Epithelial cell of esophagus (primary cell): Measurements from ENCODE around the gene DCDC2.
A peak's percentile ranks its signal among the peaks of the same experiment; 100 is the strongest.
"Not testable (repeated sequence)": the region's sequence is repeated elsewhere in the genome, so short reads cannot be mapped to it uniquely, and the experiment has no call there.

ENCODE experiments used
- DNase-seq: peaks from one replicate; pipeline ENCODE4 v3.0.0; 2010; ENCODE audit warnings: low read depth
- H3K4me3 ChIP-seq: 2 replicates; pipeline ENCODE4 v1.5.1; 2011; ENCODE audit warnings: mild to moderate bottlenecking, low read length, control low read depth
- TF ChIP-seq, protein P1 (sequence below): IDR thresholded peaks from 2 replicates; pipeline ENCODE4 v1.5.1; 2011; ENCODE audit warnings: low read depth, mild to moderate bottlenecking, low read length, control low read depth, inconsistent platforms; ENCODE audit not compliant: insufficient read depth; ENCODE audit errors: missing control alignments

Gene DCDC2

GRCh38 chr6:24306936-24307335, 50.9 kb downstream of the DCDC2 start:
- no peak for DNase-seq
- TF ChIP-seq, protein P1, sequence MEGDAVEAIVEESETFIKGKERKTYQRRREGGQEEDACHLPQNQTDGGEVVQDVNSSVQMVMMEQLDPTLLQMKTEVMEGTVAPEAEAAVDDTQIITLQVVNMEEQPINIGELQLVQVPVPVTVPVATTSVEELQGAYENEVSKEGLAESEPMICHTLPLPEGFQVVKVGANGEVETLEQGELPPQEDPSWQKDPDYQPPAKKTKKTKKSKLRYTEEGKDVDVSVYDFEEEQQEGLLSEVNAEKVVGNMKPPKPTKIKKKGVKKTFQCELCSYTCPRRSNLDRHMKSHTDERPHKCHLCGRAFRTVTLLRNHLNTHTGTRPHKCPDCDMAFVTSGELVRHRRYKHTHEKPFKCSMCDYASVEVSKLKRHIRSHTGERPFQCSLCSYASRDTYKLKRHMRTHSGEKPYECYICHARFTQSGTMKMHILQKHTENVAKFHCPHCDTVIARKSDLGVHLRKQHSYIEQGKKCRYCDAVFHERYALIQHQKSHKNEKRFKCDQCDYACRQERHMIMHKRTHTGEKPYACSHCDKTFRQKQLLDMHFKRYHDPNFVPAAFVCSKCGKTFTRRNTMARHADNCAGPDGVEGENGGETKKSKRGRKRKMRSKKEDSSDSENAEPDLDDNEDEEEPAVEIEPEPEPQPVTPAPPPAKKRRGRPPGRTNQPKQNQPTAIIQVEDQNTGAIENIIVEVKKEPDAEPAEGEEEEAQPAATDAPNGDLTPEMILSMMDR, result no peak
- no peak overlapping the region for H3K4me3 ChIP-seq

GRCh38 chr6:24306038-24306437, 51.8 kb downstream of the DCDC2 start:
- DNase-seq, result no peak
- TF ChIP-seq, protein P1, result no peak
- no peak overlapping the region for H3K4me3 ChIP-seq

- TF ChIP-seq, protein P1, result no peak
- DNase-seq, result no peak
- H3K4me3 ChIP-seq, result no peak overlapping the region
Observed at GRCh38 chr6:24296944-24297343, 60.9 kb downstream of the DCDC2 start.

- H3K4me3 ChIP-seq, DNase-seq: not testable (repeated sequence)
Observed at GRCh38 chr6:24293852-24294251, 64.0 kb downstream of the DCDC2 start.

DNA sequence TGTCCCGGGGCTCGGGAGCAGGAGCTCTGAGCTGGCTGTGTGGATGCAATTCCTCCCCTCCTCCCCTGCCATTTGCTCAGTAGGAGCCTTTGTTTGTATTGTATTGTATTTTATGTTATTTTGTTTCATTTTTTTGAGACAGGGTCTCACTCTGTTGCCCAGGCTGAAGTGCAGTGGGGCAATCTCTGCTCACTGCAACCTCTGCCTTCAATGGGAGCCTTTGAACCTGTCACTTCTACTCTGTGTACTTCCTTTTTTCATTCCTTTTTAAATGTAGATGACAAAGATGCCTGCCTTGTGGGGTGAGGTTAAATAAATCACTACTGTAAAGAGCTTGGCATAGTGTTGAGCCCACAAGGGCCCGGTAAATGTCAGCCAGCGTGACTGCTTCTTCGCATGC, 70.6 kb downstream of the DCDC2 start:
- TF ChIP-seq, protein P1, result no peak
- H3K4me3 ChIP-seq, result no peak overlapping the region
- no peak for DNase-seq

GRCh38 chr6:24284006-24284405, 73.9 kb downstream of the DCDC2 start:
- no peak overlapping the region for H3K4me3 ChIP-seq
- TF ChIP-seq, protein P1, result no peak
- DNase-seq, result no peak

DNA sequence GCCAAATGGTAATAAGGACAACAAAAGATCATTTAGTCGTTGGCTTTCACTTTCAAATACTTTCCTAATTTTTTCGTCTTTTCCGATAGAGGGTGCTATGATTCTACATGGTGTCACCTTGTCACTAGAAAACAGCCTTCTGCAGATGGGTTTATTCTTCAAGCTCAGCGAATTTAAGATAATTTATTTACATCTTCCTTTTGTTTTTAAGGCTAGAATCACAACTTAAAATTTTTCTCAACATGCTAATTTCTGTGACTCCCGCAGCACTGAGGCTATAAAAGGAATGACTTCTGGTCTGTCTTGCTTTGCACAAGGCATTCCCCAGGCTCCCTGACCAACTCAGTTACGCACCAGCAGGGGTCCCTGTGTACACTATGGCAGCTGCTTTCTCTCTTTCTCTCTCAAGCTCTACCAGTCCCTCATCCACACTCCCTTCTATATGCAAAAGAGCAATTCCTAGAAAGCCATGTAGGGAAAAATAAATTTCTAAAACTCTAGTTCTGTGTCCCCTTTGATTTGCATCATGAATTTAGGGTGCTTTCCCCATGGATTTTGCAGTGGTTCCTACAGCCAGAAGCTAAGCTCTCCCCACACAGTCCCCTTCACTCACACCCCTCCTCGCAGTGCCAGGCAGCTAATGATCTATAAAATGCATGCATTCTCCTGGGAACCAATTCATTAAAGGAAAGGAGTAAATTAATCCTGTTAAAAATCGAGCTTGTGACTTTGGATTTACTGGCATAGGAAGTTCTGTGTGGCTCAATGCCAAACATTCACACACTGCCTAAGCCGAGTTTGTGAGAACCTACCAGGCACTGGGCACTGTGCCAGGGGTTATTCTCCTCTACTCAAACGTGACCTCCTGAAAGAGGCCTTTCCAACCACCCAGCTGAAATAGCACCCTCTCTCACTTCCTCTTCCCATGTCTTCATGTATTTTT, 74.5 kb downstream of the DCDC2 start:
- peak; percentile 83 for DNase-seq
- TF ChIP-seq, protein P1, result peak; percentile 80
- H3K4me3 ChIP-seq, result no peak overlapping the region
